ENCODE data around the gene LRBA. TPM values are rescaled to one million over a fixed set of nuclear protein-coding genes. Genes with fewer than 3 reads are reported as not detected.

LRBA gene
- total RNA-seq, 4 donors from 2014 or later, result 8.5 to 18.0 (median 11.9) TPM

DNA sequence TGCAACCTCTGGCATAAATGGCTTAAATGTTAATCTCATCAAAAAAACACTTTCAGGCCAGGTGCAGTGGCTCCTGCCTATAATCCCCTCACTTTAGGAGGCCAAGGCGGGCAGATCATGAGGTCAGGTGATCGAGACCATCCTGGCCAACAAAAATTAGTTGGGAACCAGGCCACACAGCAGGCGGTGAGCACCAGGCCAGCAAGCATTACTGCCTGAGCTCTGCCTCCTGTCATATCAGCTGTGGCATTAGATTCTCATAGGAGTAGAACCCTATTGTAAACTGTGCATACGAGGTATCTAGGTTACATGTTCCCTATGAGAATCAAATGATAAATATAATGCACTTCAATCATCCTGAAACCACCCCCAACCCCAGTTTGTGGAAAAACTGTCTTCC is 125.8 kb downstream of the LRBA start:
- no peak for DNase-seq
- Histone ChIP-seq H3K27me3 (no peaks in the 10 kb centered on the region), H3K4me3 (no peak overlapping the region), H3K4me1 (no peaks in the 10 kb centered on the region), H3K9me3 (no peaks in the 10 kb centered on the region), H3K36me3 (no peaks in the 10 kb centered on the region), H3K27ac (no peak overlapping the region)
- ATAC-seq, result no peak
- TF ChIP-seq, protein P1, sequence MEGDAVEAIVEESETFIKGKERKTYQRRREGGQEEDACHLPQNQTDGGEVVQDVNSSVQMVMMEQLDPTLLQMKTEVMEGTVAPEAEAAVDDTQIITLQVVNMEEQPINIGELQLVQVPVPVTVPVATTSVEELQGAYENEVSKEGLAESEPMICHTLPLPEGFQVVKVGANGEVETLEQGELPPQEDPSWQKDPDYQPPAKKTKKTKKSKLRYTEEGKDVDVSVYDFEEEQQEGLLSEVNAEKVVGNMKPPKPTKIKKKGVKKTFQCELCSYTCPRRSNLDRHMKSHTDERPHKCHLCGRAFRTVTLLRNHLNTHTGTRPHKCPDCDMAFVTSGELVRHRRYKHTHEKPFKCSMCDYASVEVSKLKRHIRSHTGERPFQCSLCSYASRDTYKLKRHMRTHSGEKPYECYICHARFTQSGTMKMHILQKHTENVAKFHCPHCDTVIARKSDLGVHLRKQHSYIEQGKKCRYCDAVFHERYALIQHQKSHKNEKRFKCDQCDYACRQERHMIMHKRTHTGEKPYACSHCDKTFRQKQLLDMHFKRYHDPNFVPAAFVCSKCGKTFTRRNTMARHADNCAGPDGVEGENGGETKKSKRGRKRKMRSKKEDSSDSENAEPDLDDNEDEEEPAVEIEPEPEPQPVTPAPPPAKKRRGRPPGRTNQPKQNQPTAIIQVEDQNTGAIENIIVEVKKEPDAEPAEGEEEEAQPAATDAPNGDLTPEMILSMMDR (IDR thresholded peaks at IDR 0.05 in 4 of 5, conservative IDR thresholded peaks at IDR 0.05 in 1 of 5), result no peak
- TF ChIP-seq POLR2A (IDR thresholded peaks at IDR 0.05), result no peak
- intact Hi-C loops (cut with DNase I; ENCODE audit: low total_unique reads), result no loop called here
- in situ Hi-C loops (cut with MboI; ENCODE audit: low sequenced_read_pairs in 4 of 4), result no loop called here

DNA sequence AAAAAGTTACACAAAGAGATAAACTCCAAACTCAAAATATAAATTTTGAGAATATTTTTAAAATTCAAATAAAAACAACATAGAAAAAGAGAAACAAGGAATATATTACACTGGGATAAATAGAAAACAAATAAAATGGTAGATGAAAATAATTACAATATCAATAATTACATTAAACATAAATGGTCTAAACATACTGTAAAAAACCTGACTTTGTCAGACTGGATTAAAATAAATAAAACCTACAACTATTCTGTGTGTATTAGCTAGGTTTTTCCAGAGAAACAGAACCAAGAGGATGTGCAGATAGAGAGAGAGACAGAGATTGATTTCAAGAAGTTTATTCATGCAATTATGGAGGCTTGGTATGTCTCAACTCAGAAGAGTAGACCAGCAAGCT is 126.5 kb downstream of the LRBA start:
- H3K4me1 ChIP-seq, result no peaks in the 10 kb centered on the region
- H3K9me3 ChIP-seq, result no peaks in the 10 kb centered on the region
- H3K27me3 ChIP-seq, result no peaks in the 10 kb centered on the region
- in situ Hi-C loops (cut with MboI; ENCODE audit: low sequenced_read_pairs in 4 of 4), result no loop called here
- no peak overlapping the region for H3K4me3 ChIP-seq
- no peak for DNase-seq
- no peaks in the 10 kb centered on the region for H3K36me3 ChIP-seq
- no peak for ATAC-seq
- no peak overlapping the region for H3K27ac ChIP-seq
- intact Hi-C loops (cut with DNase I; ENCODE audit: low total_unique reads), result no loop called here
- TF ChIP-seq, protein P1 (IDR thresholded peaks at IDR 0.05 in 4 of 5, conservative IDR thresholded peaks at IDR 0.05 in 1 of 5), result no peak
- TF ChIP-seq POLR2A (IDR thresholded peaks at IDR 0.05), result no peak

DNA sequence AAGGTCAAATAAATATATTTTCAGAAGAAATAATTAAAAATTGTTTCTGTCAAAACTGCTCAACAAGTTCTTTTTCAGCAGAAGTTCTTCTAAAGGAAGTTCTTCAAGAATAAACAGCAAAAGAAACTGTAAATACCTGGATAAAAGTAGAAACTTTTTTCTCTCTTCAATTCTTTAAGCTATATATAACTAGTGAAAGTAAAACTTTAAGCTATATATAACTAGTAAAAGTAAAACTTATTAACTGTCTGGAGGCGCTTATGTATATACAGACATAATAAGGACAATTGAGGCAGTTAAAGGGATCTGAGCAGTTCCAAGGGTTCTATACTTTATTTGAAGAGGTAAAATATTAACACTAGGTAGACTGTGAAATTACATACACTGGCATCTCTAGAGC is 126.9 kb downstream of the LRBA start:
- Histone ChIP-seq H3K4me3 (no peak overlapping the region), H3K9me3 (no peaks in the 10 kb centered on the region), H3K36me3 (no peaks in the 10 kb centered on the region), H3K27ac (no peak overlapping the region), H3K27me3 (no peaks in the 10 kb centered on the region), H3K4me1 (no peaks in the 10 kb centered on the region)
- no peak for ATAC-seq
- TF ChIP-seq, protein P1 (IDR thresholded peaks at IDR 0.05 in 4 of 5, conservative IDR thresholded peaks at IDR 0.05 in 1 of 5), result no peak
- TF ChIP-seq POLR2A (IDR thresholded peaks at IDR 0.05), result no peak
- no peak for DNase-seq
- in situ Hi-C loops (cut with MboI; ENCODE audit: low sequenced_read_pairs in 4 of 4), result no loop called here
- intact Hi-C loops (cut with DNase I; ENCODE audit: low total_unique reads), result no loop called here

DNA sequence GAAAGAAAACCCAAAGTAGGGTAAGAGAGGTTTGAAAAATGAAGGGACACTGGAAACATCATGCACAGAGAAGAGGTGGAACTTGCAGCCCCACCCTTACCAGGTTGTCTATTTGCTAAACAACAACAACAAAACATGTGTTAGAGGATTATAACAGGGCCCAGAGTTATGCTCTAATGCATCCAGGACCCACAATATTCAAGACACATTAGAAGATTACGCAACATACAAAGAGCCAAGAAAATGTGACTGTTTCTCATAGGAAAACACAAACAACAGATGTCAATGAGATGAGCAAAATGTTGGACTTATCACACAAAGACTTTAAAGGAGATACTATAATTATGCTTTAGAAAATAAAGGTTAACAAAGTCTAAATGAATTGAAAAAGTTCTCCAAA is 128.5 kb downstream of the LRBA start:
- no peak for DNase-seq
- H3K27me3 ChIP-seq, result no peaks in the 10 kb centered on the region
- ATAC-seq, result no peak
- no peaks in the 10 kb centered on the region for H3K36me3 ChIP-seq
- intact Hi-C loops (cut with DNase I; ENCODE audit: low total_unique reads) (no loop called here), in situ Hi-C loops (cut with MboI; ENCODE audit: low sequenced_read_pairs in 4 of 4) (no loop called here)
- no peak for TF ChIP-seq POLR2A (IDR thresholded peaks at IDR 0.05)
- TF ChIP-seq, protein P1 (IDR thresholded peaks at IDR 0.05 in 4 of 5, conservative IDR thresholded peaks at IDR 0.05 in 1 of 5), result no peak
- H3K9me3 ChIP-seq, result no peaks in the 10 kb centered on the region
- H3K27ac ChIP-seq, result no peak overlapping the region
- no peak overlapping the region for H3K4me3 ChIP-seq
- no peaks in the 10 kb centered on the region for H3K4me1 ChIP-seq

DNA sequence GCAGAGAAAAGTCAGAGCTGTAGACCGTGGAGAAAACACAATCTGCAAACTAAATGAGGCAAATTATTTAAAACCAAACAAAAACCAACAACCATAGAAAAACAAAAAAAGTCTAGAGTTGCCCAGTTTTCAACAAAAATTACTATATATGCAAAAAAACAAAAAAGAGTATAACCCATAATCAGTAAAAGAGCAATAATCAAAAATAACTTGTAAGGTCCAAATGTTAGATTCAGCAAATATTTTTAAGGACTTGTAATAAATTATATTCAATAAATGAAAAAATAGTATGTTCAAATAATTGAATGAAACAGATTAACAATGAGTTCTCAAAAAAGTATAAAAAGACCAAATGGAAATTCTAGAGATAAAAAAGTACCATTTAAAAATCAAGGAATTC is 130.5 kb downstream of the LRBA start:
- H3K4me1 ChIP-seq, result no peaks in the 10 kb centered on the region
- no peaks in the 10 kb centered on the region for H3K36me3 ChIP-seq
- DNase-seq (no peak), ATAC-seq (no peak)
- H3K27ac ChIP-seq, result no peak overlapping the region
- no peak for TF ChIP-seq POLR2A (IDR thresholded peaks at IDR 0.05)
- TF ChIP-seq, protein P1 (IDR thresholded peaks at IDR 0.05 in 4 of 5, conservative IDR thresholded peaks at IDR 0.05 in 1 of 5), result no peak
- no peaks in the 10 kb centered on the region for H3K27me3 ChIP-seq
- no peaks in the 10 kb centered on the region for H3K9me3 ChIP-seq
- in situ Hi-C loops (cut with MboI; ENCODE audit: low sequenced_read_pairs in 4 of 4), result no loop called here
- intact Hi-C loops (cut with DNase I; ENCODE audit: low total_unique reads), result no loop called here
- H3K4me3 ChIP-seq, result no peak overlapping the region

Data from gastrocnemius medialis (tissue), 4 donors.